GM06990 (cell line): Measurements from ENCODE around the gene RGL4.
"Not testable (repeated sequence)": the region's sequence is repeated elsewhere in the genome, so short reads cannot be mapped to it uniquely, and the experiment has no call there.

Experiments used
- DNase-seq: peaks from one replicate; pipeline ENCODE4 v3.0.0-alpha.2; 2011; ENCODE audit not compliant: insufficient read length; ENCODE audit errors: extremely low read depth
- H3K27me3 ChIP-seq: replicated peaks from 2 replicates; pipeline ENCODE4 v1.6.0; 2011; ENCODE audit warnings: low read length; ENCODE audit not compliant: control insufficient read depth, insufficient read depth
- H3K36me3 ChIP-seq: 2 replicates; pipeline ENCODE4 v1.5.1; 2011; ENCODE audit warnings: low read length; ENCODE audit not compliant: control insufficient read depth, insufficient read depth
- H3K4me3 ChIP-seq: replicated peaks from 2 replicates; pipeline ENCODE4 v1.5.1; 2011; ENCODE audit warnings: low read depth, mild to moderate bottlenecking, control low read depth, low read length
- TF ChIP-seq, protein P1 (sequence below): IDR thresholded peaks from 2 replicates; pipeline ENCODE4 v1.5.1; 2011; ENCODE audit warnings: low read length, control low read depth, mild to moderate bottlenecking, inconsistent platforms; ENCODE audit not compliant: insufficient read depth, poor library complexity, severe bottlenecking

RGL4 gene, protein sequence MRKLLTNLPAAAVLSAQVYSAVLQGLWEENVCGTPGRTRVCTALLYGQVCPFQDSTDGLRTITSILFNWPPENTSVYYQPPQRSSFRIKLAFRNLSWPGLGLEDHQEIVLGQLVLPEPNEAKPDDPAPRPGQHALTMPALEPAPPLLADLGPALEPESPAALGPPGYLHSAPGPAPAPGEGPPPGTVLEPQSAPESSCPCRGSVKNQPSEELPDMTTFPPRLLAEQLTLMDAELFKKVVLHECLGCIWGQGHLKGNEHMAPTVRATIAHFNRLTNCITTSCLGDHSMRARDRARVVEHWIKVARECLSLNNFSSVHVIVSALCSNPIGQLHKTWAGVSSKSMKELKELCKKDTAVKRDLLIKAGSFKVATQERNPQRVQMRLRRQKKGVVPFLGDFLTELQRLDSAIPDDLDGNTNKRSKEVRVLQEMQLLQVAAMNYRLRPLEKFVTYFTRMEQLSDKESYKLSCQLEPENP

GRCh38 chr22:23690713-23691112, at the start of gene RGL4:
TSS of gene RGL4 (plus strand) at chr22:23691013. CDS start at chr22:23692031, 1,018 bp downstream.
- TF ChIP-seq, protein P1, sequence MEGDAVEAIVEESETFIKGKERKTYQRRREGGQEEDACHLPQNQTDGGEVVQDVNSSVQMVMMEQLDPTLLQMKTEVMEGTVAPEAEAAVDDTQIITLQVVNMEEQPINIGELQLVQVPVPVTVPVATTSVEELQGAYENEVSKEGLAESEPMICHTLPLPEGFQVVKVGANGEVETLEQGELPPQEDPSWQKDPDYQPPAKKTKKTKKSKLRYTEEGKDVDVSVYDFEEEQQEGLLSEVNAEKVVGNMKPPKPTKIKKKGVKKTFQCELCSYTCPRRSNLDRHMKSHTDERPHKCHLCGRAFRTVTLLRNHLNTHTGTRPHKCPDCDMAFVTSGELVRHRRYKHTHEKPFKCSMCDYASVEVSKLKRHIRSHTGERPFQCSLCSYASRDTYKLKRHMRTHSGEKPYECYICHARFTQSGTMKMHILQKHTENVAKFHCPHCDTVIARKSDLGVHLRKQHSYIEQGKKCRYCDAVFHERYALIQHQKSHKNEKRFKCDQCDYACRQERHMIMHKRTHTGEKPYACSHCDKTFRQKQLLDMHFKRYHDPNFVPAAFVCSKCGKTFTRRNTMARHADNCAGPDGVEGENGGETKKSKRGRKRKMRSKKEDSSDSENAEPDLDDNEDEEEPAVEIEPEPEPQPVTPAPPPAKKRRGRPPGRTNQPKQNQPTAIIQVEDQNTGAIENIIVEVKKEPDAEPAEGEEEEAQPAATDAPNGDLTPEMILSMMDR: no peak
- Histone ChIP-seq H3K27me3 (no peaks in the 10 kb centered on the region), H3K36me3 (peaks cover 5% of the 10 kb centered on the region), H3K4me3 (no peak within 1 kb of the TSS)
- no peak for DNase-seq

DNA sequence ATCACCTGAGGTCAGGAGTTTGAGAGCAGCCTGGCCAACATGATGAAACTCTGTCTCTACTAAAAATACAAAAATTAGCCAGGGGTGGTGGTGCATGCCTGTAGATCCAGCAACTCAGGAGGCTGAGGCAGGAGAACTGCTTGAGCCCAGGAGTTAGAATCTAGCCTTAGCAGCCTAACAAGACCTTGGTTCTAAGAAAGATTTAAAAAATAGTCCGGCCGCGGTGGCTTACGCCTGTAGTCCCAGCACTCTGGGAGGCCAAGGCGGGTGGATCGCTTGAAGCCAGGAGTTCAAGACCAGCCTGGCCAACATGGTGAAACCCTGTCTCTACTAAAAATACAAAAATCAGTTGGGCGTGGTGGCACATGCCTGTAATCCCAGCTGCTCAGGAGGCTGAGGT, 44.3 kb upstream of the RGL4 start:
- H3K27me3 ChIP-seq, H3K4me3 ChIP-seq, H3K36me3 ChIP-seq, DNase-seq: not testable (repeated sequence)

- no peak overlapping the region for H3K4me3 ChIP-seq
- TF ChIP-seq, protein P1: no peak
- no peaks in the 10 kb centered on the region for H3K36me3 ChIP-seq
- H3K27me3 ChIP-seq: no peaks in the 10 kb centered on the region
- no peak for DNase-seq
These were observed 41.7 kb upstream of the RGL4 start for GRCh38 chr22:23649071-23649501.

DNA sequence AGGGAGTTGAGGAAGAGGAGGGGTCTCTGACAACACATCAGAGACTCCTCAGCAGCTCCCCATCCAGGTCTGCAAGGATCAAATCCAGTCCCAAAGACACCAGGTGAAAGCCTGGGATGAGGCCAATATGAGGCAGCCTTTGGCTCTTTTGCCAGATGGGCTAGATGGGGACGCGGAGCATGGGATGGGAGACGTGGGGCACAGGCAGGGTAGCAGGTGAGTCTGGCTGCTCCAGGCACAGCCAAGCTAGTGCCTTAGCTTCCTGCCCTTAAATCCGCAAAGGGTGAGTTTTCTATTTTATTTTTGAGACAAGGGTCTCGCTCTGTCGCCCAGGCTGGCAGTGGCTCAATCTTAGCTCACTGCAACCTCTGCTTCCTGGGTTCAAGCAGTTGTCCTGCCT, 39.1 kb upstream of the RGL4 start:
- Histone ChIP-seq H3K4me3 (no peak overlapping the region), H3K27me3 (no peaks in the 10 kb centered on the region), H3K36me3 (no peaks in the 10 kb centered on the region)
- DNase-seq: no peak
- TF ChIP-seq, protein P1: no peak

DNA sequence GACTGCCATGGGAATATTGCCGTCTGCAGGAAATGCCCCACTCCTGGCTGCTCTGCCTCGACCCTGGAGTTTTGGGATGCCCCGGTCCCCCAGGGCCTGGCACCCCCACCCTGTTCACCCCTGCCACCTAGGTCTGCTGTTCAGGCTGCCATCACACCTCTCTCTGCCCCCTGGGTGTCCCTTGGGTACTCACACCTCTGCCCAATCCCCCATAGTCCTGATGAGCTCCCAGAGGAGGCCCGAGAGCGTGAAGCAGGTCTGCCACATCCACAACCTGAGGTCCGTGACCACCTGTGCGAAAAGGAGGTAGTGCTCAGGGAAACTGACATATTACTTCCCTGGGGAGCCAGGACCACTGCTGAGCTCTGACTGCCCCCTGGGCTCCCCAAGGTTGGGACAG, 38.5 kb upstream of the RGL4 start:
- no peak for DNase-seq
- Histone ChIP-seq H3K27me3 (no peaks in the 10 kb centered on the region), H3K4me3 (no peak overlapping the region), H3K36me3 (no peaks in the 10 kb centered on the region)
- TF ChIP-seq, protein P1: no peak

DNA sequence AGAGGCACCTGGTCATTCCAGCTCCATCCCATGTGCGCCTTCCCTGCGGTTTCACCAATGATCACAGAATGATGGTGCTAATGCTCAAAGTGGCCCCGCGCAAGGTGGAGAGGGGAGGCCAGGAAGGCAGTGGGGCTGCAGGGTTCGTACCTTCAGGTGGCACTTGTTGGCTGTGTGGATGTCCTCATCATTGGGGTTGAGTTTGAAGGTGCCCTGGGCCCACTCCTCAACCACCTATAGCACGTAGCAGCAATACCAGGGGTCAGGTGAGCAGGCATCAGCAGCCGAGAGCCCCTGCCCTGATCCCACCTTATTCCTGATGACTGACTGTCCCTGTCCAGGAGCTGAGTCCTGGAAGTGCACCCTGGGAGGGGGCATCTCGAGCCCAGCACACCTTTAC, 38.1 kb upstream of the RGL4 start:
- TF ChIP-seq, protein P1: no peak
- H3K4me3 ChIP-seq: no peak overlapping the region
- no peaks in the 10 kb centered on the region for H3K27me3 ChIP-seq
- DNase-seq: no peak
- no peaks in the 10 kb centered on the region for H3K36me3 ChIP-seq
